H9 (cell line): ENCODE measurements around the gene SNX18. TPM values are rescaled to one million over a fixed set of nuclear protein-coding genes. Genes with fewer than 3 reads are reported as not detected.

Source experiments
- DNase-seq: peaks from one replicate; pipeline ENCODE4 v3.0.0-alpha.2; 2017
- H2AFZ ChIP-seq: one replicate; pipeline ENCODE4 v1.6.1; 2013; ENCODE audit warnings: mild to moderate bottlenecking, low read length, control low read depth, moderate library complexity
- H2AK5ac ChIP-seq: 2 replicates; pipeline ENCODE4 v1.6.1; 2013; ENCODE audit warnings: low read length, control low read depth, mixed read lengths; ENCODE audit not compliant: insufficient read length
- H2BK120ac ChIP-seq: one replicate; pipeline ENCODE4 v1.6.1; 2013; ENCODE audit warnings: low read depth, mild to moderate bottlenecking, low read length, control low read depth, inconsistent platforms; ENCODE audit not compliant: poor library complexity, severe bottlenecking
- H2BK12ac ChIP-seq: 2 replicates; pipeline ENCODE4 v1.6.1; 2013; ENCODE audit warnings: low read length, control low read depth, mixed read lengths, low read depth; ENCODE audit not compliant: insufficient read length
- H2BK15ac ChIP-seq: 2 replicates; pipeline ENCODE4 v1.6.1; 2013; ENCODE audit warnings: low read depth, low read length, control low read depth
- H2BK20ac ChIP-seq: one replicate; pipeline ENCODE4 v1.6.1; 2013; ENCODE audit warnings: low read depth, mild to moderate bottlenecking, low read length, control low read depth, inconsistent platforms; ENCODE audit not compliant: poor library complexity, severe bottlenecking
- H2BK5ac ChIP-seq: 2 replicates; pipeline ENCODE4 v1.6.1; 2013; ENCODE audit warnings: low read length, control low read depth, mixed read lengths; ENCODE audit not compliant: insufficient read length
- H3K14ac ChIP-seq: 2 replicates; pipeline ENCODE4 v1.6.1; 2013; ENCODE audit warnings: low read length, control low read depth; ENCODE audit not compliant: insufficient read depth
- H3K18ac ChIP-seq: 2 replicates; pipeline ENCODE4 v1.6.1; 2013; ENCODE audit warnings: low read depth, mild to moderate bottlenecking, mixed read lengths, low read length, control low read depth; ENCODE audit not compliant: insufficient read length
- H3K23ac ChIP-seq: 2 replicates; pipeline ENCODE4 v1.6.1; 2013; ENCODE audit warnings: low read length, control low read depth, mixed read lengths, low read depth; ENCODE audit not compliant: insufficient read length
- H3K23me2 ChIP-seq: 2 replicates; pipeline ENCODE4 v1.6.1; 2013; ENCODE audit warnings: low read depth, mild to moderate bottlenecking, mixed read lengths, low read length, control low read depth; ENCODE audit not compliant: insufficient read length, poor library complexity, severe bottlenecking
- H3K27ac ChIP-seq: 2 replicates; pipeline ENCODE4 v1.5.1; 2013; ENCODE audit warnings: low read length, control low read depth, mixed read lengths, low read depth; ENCODE audit not compliant: insufficient read length
- H3K27me3 ChIP-seq: 2 replicates; pipeline ENCODE4 v1.6.1; 2013; ENCODE audit warnings: low read length, control low read depth, inconsistent platforms; ENCODE audit not compliant: insufficient read depth
- H3K4ac ChIP-seq: 2 replicates; pipeline ENCODE4 v1.6.1; 2013; ENCODE audit warnings: low read depth, mild to moderate bottlenecking, control low read depth, inconsistent platforms, low read length, moderate library complexity
- H3K4me1 ChIP-seq: 2 replicates; pipeline ENCODE4 v1.6.1; 2013; ENCODE audit warnings: low read length, control low read depth, inconsistent platforms; ENCODE audit not compliant: insufficient read depth
- H3K4me2 ChIP-seq: 2 replicates; pipeline ENCODE4 v1.6.1; 2013; ENCODE audit warnings: low read length, control low read depth, mixed read lengths; ENCODE audit not compliant: insufficient read length, insufficient read depth
- H3K56ac ChIP-seq: 2 replicates; pipeline ENCODE4 v1.6.1; 2013; ENCODE audit warnings: low read depth, mild to moderate bottlenecking, mixed read lengths, low read length, control low read depth; ENCODE audit not compliant: insufficient read length
- H3K79me1 ChIP-seq: 2 replicates; pipeline ENCODE4 v1.6.1; 2013; ENCODE audit warnings: low read depth, mild to moderate bottlenecking, moderate library complexity, low read length, control low read depth, inconsistent platforms; ENCODE audit not compliant: insufficient read depth, poor library complexity, severe bottlenecking
- H3K79me2 ChIP-seq: 2 replicates; pipeline ENCODE4 v1.6.1; 2013; ENCODE audit warnings: low read length, control low read depth, inconsistent platforms; ENCODE audit not compliant: insufficient read depth
- H3K9ac ChIP-seq: 2 replicates; pipeline ENCODE4 v1.6.1; 2013; ENCODE audit warnings: low read length, control low read depth, mixed read lengths; ENCODE audit not compliant: insufficient read length; ENCODE audit errors: extremely low read depth
- H3K9me3 ChIP-seq: one replicate; pipeline ENCODE4 v1.6.1; 2013; ENCODE audit warnings: low read depth, low read length, inconsistent platforms; ENCODE audit not compliant: control insufficient read depth
- H3T11ph ChIP-seq: one replicate; pipeline ENCODE4 v1.6.1; 2013; ENCODE audit warnings: mild to moderate bottlenecking, low read length, control low read depth, inconsistent platforms
- H4K20me1 ChIP-seq: one replicate; pipeline ENCODE4 v1.6.1; 2013; ENCODE audit not compliant: control insufficient read depth, insufficient read length, insufficient read depth
- H4K5ac ChIP-seq: 2 replicates; pipeline ENCODE4 v1.6.1; 2013; ENCODE audit warnings: low read depth, mild to moderate bottlenecking, mixed read lengths, low read length, control low read depth; ENCODE audit not compliant: insufficient read length
- H4K8ac ChIP-seq: replicated peaks from 2 replicates; pipeline ENCODE4 v1.6.1; 2013; ENCODE audit warnings: low read length, control low read depth, mixed read lengths, low read depth; ENCODE audit not compliant: insufficient read length
- H4K91ac ChIP-seq: 2 replicates; pipeline ENCODE4 v1.6.1; 2013; ENCODE audit warnings: low read depth, mild to moderate bottlenecking, moderate library complexity, mixed read lengths, low read length, control low read depth; ENCODE audit not compliant: insufficient read length
- H3K27ac Mint-ChIP-seq, 3 experiments: 2 replicates in 2 of 3; 3 replicates in 1 of 3; pipeline ENCODE4 v1.8.0; 2020 to 2021; ENCODE audit warnings: mixed read lengths in 3 of 3, mild to moderate bottlenecking in 1 of 3, moderate library complexity in 1 of 3
- H3K27me3 Mint-ChIP-seq: 2 replicates; pipeline ENCODE4 v1.8.0; 2021; ENCODE audit warnings: low read depth, mild to moderate bottlenecking, moderate library complexity, mixed read lengths
- H3K36me3 Mint-ChIP-seq, 3 experiments: 2 replicates in 2 of 3; 3 replicates in 1 of 3; pipeline ENCODE4 v1.8.0; 2020 to 2021; ENCODE audit warnings: low read depth in 3 of 3, mixed read lengths in 3 of 3; ENCODE audit not compliant: insufficient read depth in 1 of 3
- H3K4me1 Mint-ChIP-seq, 2 experiments: 2 replicates each; pipeline ENCODE4 v1.8.0; 2020; ENCODE audit warnings: mixed read lengths in 2 of 2
- H3K4me3 Mint-ChIP-seq, 2 experiments: 2 replicates in 1 of 2; 3 replicates in 1 of 2; pipeline ENCODE4 v1.8.0; 2020 to 2021; ENCODE audit warnings: mild to moderate bottlenecking in 2 of 2, mixed read lengths in 2 of 2, moderate library complexity in 1 of 2
- H3K9me3 Mint-ChIP-seq, 2 experiments: 2 replicates in 1 of 2; 3 replicates in 1 of 2; pipeline ENCODE4 v1.8.0; 2020; ENCODE audit warnings: mild to moderate bottlenecking in 2 of 2, mixed read lengths in 2 of 2, moderate library complexity in 1 of 2
- CTCF ChIP-seq: fragments of 200-600 bp; sonication (generic); conservative IDR thresholded peaks from 3 replicates; pipeline ENCODE4 v1.8.0; 2021; ENCODE audit warnings: antibody characterized with exemption, mild to moderate bottlenecking
- WGBS: extraction: QIAGEN DNeasy Blood & Tissue Kit; methylation state at CpG from one replicate; pipeline ENCODE4 v1.1.7; 2013; ENCODE audit warnings: missing lambda C conversion rate, low lambda C conversion rate, mixed read lengths; ENCODE audit not compliant: insufficient read length; ENCODE audit errors: extremely low coverage; 5-methylcytosine and 5-hydroxymethylcytosine counted together
- total RNA-seq: library from RNA; stranded (reverse); gene quantifications from 2 replicates; pipeline ENCODE4 v1.2.1, GENCODE V29; 2021

The SNX18 gene
- total RNA-seq, 1 experiment from 2014 or later, result 17.2 TPM

DNA sequence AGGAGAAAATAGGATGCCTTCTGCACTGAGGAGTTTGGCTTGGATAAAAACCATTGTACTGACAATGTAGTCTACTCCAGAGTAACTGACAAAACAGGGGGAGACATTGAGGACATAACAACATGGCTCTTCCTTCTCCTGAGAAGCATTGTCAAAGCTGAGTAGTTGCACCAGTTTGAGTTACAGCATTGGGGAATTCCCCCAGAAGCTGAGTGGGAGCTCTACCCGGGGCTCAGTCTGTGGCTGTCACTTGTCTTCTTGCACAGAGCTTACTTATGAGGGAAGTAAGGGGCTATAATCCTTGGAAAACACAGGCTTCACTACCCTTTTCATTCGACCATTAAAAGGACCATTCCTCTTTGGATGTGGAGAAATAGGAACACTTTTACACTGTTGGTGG lies 40.9 kb upstream of the SNX18 start:
- no CpG with 5 or more reads among the region's 2 CpGs for WGBS
- Histone ChIP-seq H3K27me3 (no peaks in the 10 kb centered on the region; the same call in 1 of the 2 replicates), H3K14ac (no peak overlapping the region), H3K9ac (no peak overlapping the region), H3T11ph (no peak overlapping the region), H2AK5ac (no peak overlapping the region), H2BK120ac (no peak overlapping the region), H3K4ac (no peak overlapping the region), H3K18ac (no peak overlapping the region), H3K9me3 (no peaks in the 10 kb centered on the region), H4K5ac (no peak overlapping the region), H3K4me2 (no peak overlapping the region), H4K20me1 (no peaks in the 10 kb centered on the region), H3K56ac (no peak overlapping the region), H3K4me1 (no peaks in the 10 kb centered on the region), H2BK12ac (no peak overlapping the region), H2BK20ac (no peak overlapping the region), H3K23me2 (no peaks in the 10 kb centered on the region), H3K23ac (no peak overlapping the region), H4K8ac (no peak overlapping the region), H2BK5ac (no peak overlapping the region), H3K27ac (no peak overlapping the region), H2BK15ac (no peak overlapping the region), H3K79me1 (no peaks in the 10 kb centered on the region), H4K91ac (no peak overlapping the region), H2AFZ (no peak overlapping the region), H3K79me2 (no peaks in the 10 kb centered on the region; the same call in 1 of the 2 replicates)
- no peak for TF ChIP-seq CTCF
- Mint-ChIP-seq H3K9me3 (no peaks in the 10 kb centered on the region), H3K4me3 (no peak overlapping the region), H3K36me3 (no peaks in the 10 kb centered on the region), H3K27me3 (peaks cover 3% of the 10 kb centered on the region; the same call in 1 of the 2 replicates), H3K4me1 (no peaks in the 10 kb centered on the region), H3K27ac (no peak overlapping the region)
- no peak for DNase-seq
